K562 (cell line): ENCODE results near the gene SEBOX. TPM values are rescaled to one million over a fixed set of nuclear protein-coding genes. Genes with fewer than 3 reads are reported as not detected.

ENCODE experiments used
- ATAC-seq: fragments of 200-7000 bp; cut with Tn5 transposase; 3 replicates; pipeline ENCODE4 v1.9.1; 2020; ENCODE audit warnings: moderate library complexity
- BruUV-seq: library from RNA; stranded (reverse); fragments of 400-500 nt; replicated peaks from 2 replicates; lab custom pipeline; 2021; lab: Mats Ljungman, UMichigan
- CTCF ChIA-PET: fragments of 300-600 bp; formaldehyde crosslinking; extraction: SDS; loops from one replicate; lab custom pipeline; 2021; ENCODE audit warnings: low intra/inter-chr PET ratio; lab: Yijun Ruan, JAX
- POLR2A ChIA-PET: fragments of 300-600, 350-650 bp; sonication (Branson Sonifier 250); formaldehyde crosslinking; extraction: SDS; loops from one replicate; lab custom pipeline; 2021; ENCODE audit warnings: antibody characterized with exemption, inconsistent platforms; lab: Yijun Ruan, JAX
- DNase-seq, 4 experiments: peaks; one replicate each; pipeline versions ENCODE4 v3.0.0 to v3.0.0-alpha.2; 2011 to 2018; ENCODE audit warnings: low spot score in 3 of 4, mixed read lengths in 3 of 4; ENCODE audit errors: extremely low read depth in 1 of 4
- FAIRE-seq: peaks from 2 replicates; lab custom pipeline; 2011; peaks lifted over from hg19 to GRCh38; lab: Jason Lieb, UNC
- H2AFZ ChIP-seq: 2 replicates; pipeline ENCODE4 v1.6.0; 2011; ENCODE audit warnings: low read depth, low read length, control low read depth, inconsistent platforms
- H3K27ac ChIP-seq: fragments of 200-600 bp; 3 replicates; pipeline ENCODE4 v1.8.0; 2011; ENCODE audit warnings: low read depth, mild to moderate bottlenecking, control low read depth, inconsistent platforms, low read length, moderate library complexity, mixed read lengths; ENCODE audit errors: extremely low read depth
- H3K27me3 ChIP-seq, 2 experiments: fragments of 300-600 bp in 1 of 2; 2 replicates in 1 of 2; 3 replicates in 1 of 2; pipeline versions ENCODE4 v1.6.0 to v1.8.0; 2011; ENCODE audit warnings: inconsistent platforms in 2 of 2, low read length in 2 of 2, mild to moderate bottlenecking in 1 of 2, mixed read lengths in 1 of 2, moderate library complexity in 1 of 2; ENCODE audit not compliant: control insufficient read depth in 2 of 2, insufficient read depth in 2 of 2
- H3K36me3 ChIP-seq: fragments of 300-600 bp; 3 replicates; pipeline ENCODE4 v1.8.0; 2011; ENCODE audit warnings: mild to moderate bottlenecking, low read length, inconsistent platforms; ENCODE audit not compliant: control insufficient read depth, insufficient read depth
- H3K4me1 ChIP-seq, 2 experiments: fragments of 200-600 bp in 1 of 2; replicated peaks in 1 of 2; 2 replicates in 1 of 2; 3 replicates in 1 of 2; pipeline versions ENCODE4 v1.5.1 to v1.8.0; 2011; ENCODE audit warnings: inconsistent platforms in 2 of 2, low read length in 2 of 2, mild to moderate bottlenecking in 1 of 2, mixed read lengths in 1 of 2, moderate library complexity in 1 of 2; ENCODE audit not compliant: control insufficient read depth in 2 of 2, insufficient read depth in 2 of 2
- H3K4me2 ChIP-seq: 2 replicates; pipeline ENCODE4 v1.6.1; 2011; ENCODE audit warnings: low read length, control low read depth, inconsistent platforms, mixed read lengths; ENCODE audit not compliant: insufficient read depth
- H3K4me3 ChIP-seq: fragments of 200-600 bp; sonication (generic), shearing (Covaris generic); 2 replicates; pipeline ENCODE4 v1.5.1; 2016; ENCODE audit warnings: control low read depth, inconsistent platforms
- H3K79me2 ChIP-seq: fragments of 200-600 bp; 3 replicates; pipeline ENCODE4 v1.8.0; 2011; ENCODE audit warnings: low read length, inconsistent platforms; ENCODE audit not compliant: control insufficient read depth, insufficient read depth
- H3K9ac ChIP-seq, 2 experiments: 2 replicates each; pipeline versions ENCODE4 v1.6.0 to v1.6.1; 2011; ENCODE audit warnings: low read depth in 2 of 2, low read length in 2 of 2, control low read depth in 1 of 2, inconsistent platforms in 1 of 2, mild to moderate bottlenecking in 1 of 2, mixed read lengths in 1 of 2; ENCODE audit not compliant: insufficient read depth in 1 of 2
- H3K9me1 ChIP-seq: one replicate; pipeline ENCODE4 v1.6.0; 2011; ENCODE audit warnings: inconsistent platforms, mild to moderate bottlenecking, low read length, moderate library complexity; ENCODE audit not compliant: control insufficient read depth, insufficient read depth
- H3K9me3 ChIP-seq: replicated peaks from 2 replicates; pipeline ENCODE4 v1.5.1; 2011; ENCODE audit warnings: low read depth, low read length, inconsistent platforms; ENCODE audit not compliant: control insufficient read depth, insufficient read depth
- H4K20me1 ChIP-seq: replicated peaks from 2 replicates; pipeline ENCODE4 v1.6.1; 2011; ENCODE audit warnings: low read length, inconsistent platforms, mixed read lengths; ENCODE audit not compliant: control insufficient read depth, insufficient read depth
- KLF1 ChIP-seq: fragments of 450-650 bp; IDR thresholded peaks from 2 replicates; pipeline ENCODE4 v1.6.1; 2016; ENCODE audit warnings: missing genetic modification characterization, missing compliant biosample characterization
- L3MBTL2 ChIP-seq: fragments of 450-650 bp; IDR thresholded peaks from 2 replicates; pipeline ENCODE4 v1.6.1; 2016; ENCODE audit warnings: mild to moderate bottlenecking, moderate library complexity
- MGA ChIP-seq: fragments of 450-650 bp; IDR thresholded peaks from 2 replicates; pipeline ENCODE4 v1.6.1; 2016; ENCODE audit warnings: mild to moderate bottlenecking, moderate library complexity
- MYC ChIP-seq, 2 experiments: fragments of 250-450 bp in 1 of 2; sonication (Bioruptor Pico) in 1 of 2; IDR thresholded peaks; 2 replicates each; pipeline versions ENCODE4 v1.5.1 to v1.6.1; 2012 to 2021; ENCODE audit warnings: low read depth in 2 of 2, borderline replicate concordance in 1 of 2, improper control_type of control experiment in 1 of 2, low read length in 1 of 2, mild to moderate bottlenecking in 1 of 2, moderate library complexity in 1 of 2
- NUFIP1 ChIP-seq: fragments of 450-650 bp; IDR thresholded peaks from 2 replicates; pipeline ENCODE4 v1.6.1; 2018; ENCODE audit not compliant: partially characterized antibody
- RBM25 ChIP-seq: fragments of 200-400 bp; formaldehyde crosslinking; IDR thresholded peaks from 2 replicates; pipeline ENCODE4 v1.6.1; 2018; ENCODE audit warnings: low read length, low read depth, moderate library complexity; ENCODE audit not compliant: severe bottlenecking
- YY1 ChIP-seq, 3 experiments: IDR thresholded peaks; 2 replicates each; pipeline ENCODE4 v1.6.1; 2011; ENCODE audit warnings: low read length in 2 of 3, mild to moderate bottlenecking in 2 of 3, moderate library complexity in 2 of 3, borderline replicate concordance in 1 of 3, control low read depth in 1 of 3, low read depth in 1 of 3; ENCODE audit not compliant: insufficient read depth in 3 of 3, insufficient replicate concordance in 2 of 3, control insufficient read depth in 1 of 3, insufficient read length in 1 of 3; ENCODE audit errors: extremely low read depth in 1 of 3
- ZBED1 ChIP-seq: IDR thresholded peaks from 2 replicates; pipeline ENCODE4 v1.6.1; 2014
- WGBS: fragments of 100-300 bp; shearing (Covaris generic); methylation state at CpG from one replicate; pipeline ENCODE4 v1.1.6; 2016; ENCODE audit warnings: low coverage, mixed read lengths; ENCODE audit not compliant: insufficient coverage; ENCODE audit errors: missing lambda C conversion rate; 5-methylcytosine and 5-hydroxymethylcytosine counted together
- in situ Hi-C: fragments of 300-500 bp; cut with MboI; formaldehyde crosslinking; loops from 4 replicates; pipeline ENCODE4 v1.15.0; 2018; ENCODE audit warnings: inconsistent platforms, mixed read lengths
- intact Hi-C: fragments of 100-400 bp; cut with micrococcal nuclease; formaldehyde crosslinking; loops from 2 replicates; pipeline ENCODE4 v1.14.2; 2022
- polyA plus RNA-seq, 8 experiments: library from polyadenylated mRNA; depleted of rRNA in 4 of 8; stranded (reverse) in 5 of 8; unstranded in 3 of 8; fragments of >200 nt; fragmentation: Nextera tagmentation in 2 of 8; fragmentation: Illumina TruSeq in 1 of 8; extraction: Ambion mirVana in 2 of 8; extraction: Trizol in 1 of 8; gene quantifications; 2 replicates each; pipeline versions ENCODE4 v1.2.1 to v1.2.3, GENCODE V29; 2011 to 2014; ENCODE audit warnings: inconsistent platforms in 1 of 8, missing spikeins in 1 of 8
- total RNA-seq, 7 experiments: library from RNA; depleted of rRNA in 6 of 7; stranded (reverse); fragments of >200 nt in 6 of 7; fragmentation: Illumina TruSeq in 2 of 7; extraction: Trizol in 2 of 7; gene quantifications; 2 replicates each; pipeline versions ENCODE4 v1.2.1 to v1.2.3, GENCODE V29; 2011 to 2021; ENCODE audit warnings: low replicate concordance in 1 of 7

SEBOX gene
- total and polyA plus RNA-seq, 9 of the 15 experiments (the other 6 are each of a cell fraction or from before 2014, with no cell fraction given), result not detected

- peak in 1 of 4 experiments; percentile 38 for DNase-seq
- 39% methylated on average over 2 of the region's 2 CpGs for WGBS
- POLR2A ChIA-PET, result interaction anchor here (1.2 to 1.4 kb wide), 2 partner anchors 13 to 14 kb away, joined by 3 to 6 read pairs; no protein-coding TSS in a partner anchor
- TF ChIP-seq MGA (0 out of 2 replicates have a peak, but pooled peaks have one; percentile 17), RBM25 (no peak), L3MBTL2 (0 out of 2 replicates have a peak, but pooled peaks have one; percentile 27), NUFIP1 (no peak), KLF1 (tag) (no peak), ZBED1 (no peak), MYC (IDR thresholded peaks at IDR 0.05; ENCODE audit: low read depth, low read length) (0 out of 2 replicates have a peak, but pooled peaks have one; percentile 35), MYC (CRISPR knock-in tag; IDR thresholded peaks at IDR 0.05; ENCODE audit: borderline replicate concordance, low read depth) (no peak), YY1 (IDR thresholded peaks at IDR 0.05; ENCODE audit: borderline replicate concordance in 1 of 3, control insufficient read depth in 1 of 3, extremely low read depth in 1 of 3, insufficient read depth in 3 of 3, insufficient read length in 1 of 3, insufficient replicate concordance in 2 of 3, low read depth in 1 of 3, low read length in 2 of 3) (peak in 1 of 3 experiments; percentile 18)
Measured at GRCh38 chr17:28391401-28391800, 26.4 kb upstream of the SEBOX start.

More at GRCh38 chr17:28391401-28391800, 26.4 kb upstream of the SEBOX start:
- Histone ChIP-seq H2AFZ (peak overlapping the region; percentile 25), H3K9ac (no peak overlapping the region), H3K27me3 (peaks cover 0 to 12% of the 10 kb centered on the region in 2 experiments; a peak in 2 of 5 replicates), H4K20me1 (0 out of 2 replicates have a peak, but pooled peaks cover 4% of the 10 kb centered on the region), H3K4me1 (peaks cover 9 to 10% of the 10 kb centered on the region in 2 experiments; a peak in 3 of 5 replicates), H3K9me1 (no peaks in the 10 kb centered on the region), H3K27ac (no peak overlapping the region), H3K4me3 (no peak overlapping the region), H3K36me3 (no peaks in the 10 kb centered on the region), H3K79me2 (no peaks in the 10 kb centered on the region), H3K9me3 (no peaks in the 10 kb centered on the region), H3K4me2 (no peak overlapping the region)
- intact Hi-C loops, result no loop called here
- BruUV-seq, result no TSS peak
- ATAC-seq (peak; percentile 61; the same call in 2 of the 3 replicates), FAIRE-seq (no peak)
- in situ Hi-C loops, result no loop called here
- CTCF ChIA-PET, result no interaction called here
